OCI-LY1 (cell line): ENCODE results near the gene TNNC1.

Source experiments
- CTCF ChIP-seq: fragments of 200-600 bp; sonication (generic), shearing (Covaris generic); IDR thresholded peaks from 2 replicates; pipeline ENCODE4 v1.5.1; 2017; ENCODE audit warnings: mild to moderate bottlenecking, antibody characterized with exemption, low read length, moderate library complexity, mixed read lengths
- EZH2 ChIP-seq: fragments of 200-600 bp; sonication (generic), shearing (Covaris generic); IDR thresholded peaks from 2 replicates; pipeline ENCODE4 v1.8.0; 2017; ENCODE audit warnings: borderline replicate concordance, mixed run types, mild to moderate bottlenecking, antibody characterized with exemption, low read length, moderate library complexity, mixed read lengths

DNA sequence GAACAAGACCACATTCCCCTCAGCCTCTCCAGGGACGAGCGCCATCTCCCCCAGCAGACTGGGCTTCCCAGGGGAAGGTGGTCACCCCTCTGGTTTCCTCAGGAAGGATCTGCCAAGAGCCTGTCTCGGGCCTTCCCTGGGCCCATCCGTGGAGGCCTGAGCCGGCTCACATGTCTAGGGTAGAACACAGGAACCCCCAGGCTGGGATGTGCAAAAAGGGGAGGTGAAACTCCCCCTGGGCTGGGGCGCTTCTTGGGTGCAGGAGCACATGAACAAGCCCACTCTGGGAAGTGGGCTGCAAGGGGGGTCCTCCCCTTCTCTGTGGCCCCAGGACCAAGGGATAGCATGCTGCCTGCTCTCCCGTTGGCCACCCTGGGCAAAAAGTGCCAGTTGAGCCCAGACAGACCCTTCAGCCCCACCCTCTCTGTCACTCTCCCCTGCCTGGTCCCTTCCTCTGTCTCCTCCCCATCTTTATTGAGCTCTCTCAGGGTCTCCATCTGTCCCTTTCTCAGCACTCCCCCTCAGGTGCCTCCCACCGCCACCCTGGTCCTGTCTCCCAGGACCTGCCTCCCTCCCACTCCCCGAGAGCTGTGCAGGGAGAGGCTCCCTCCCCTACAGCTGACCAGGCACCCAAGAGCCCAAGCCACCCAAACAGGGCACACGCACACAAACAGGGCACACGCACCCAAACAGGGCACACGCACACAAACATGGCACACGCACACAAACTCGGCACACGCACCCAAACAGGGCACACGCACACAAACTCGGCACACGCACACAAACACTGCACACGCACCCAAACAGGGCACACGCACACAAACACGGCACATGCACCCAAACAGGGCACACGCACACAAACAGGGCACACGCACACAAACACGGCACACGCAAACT, 9.8 kb downstream of the TNNC1 start:
- TF ChIP-seq CTCF = no peak
- TF ChIP-seq EZH2 = no peak
